Stimulated activated CD4-positive, alpha-beta T cell treated with anti-CD3 and anti-CD28 coated beads, Interleukin-2, amount 100 ng/mL, for 48 hours (primary cell): Measurements from ENCODE around the gene LBHD1.
A peak's percentile ranks its signal among the peaks of the same experiment; 100 is the strongest.
"Not testable (repeated sequence)": the region's sequence is repeated elsewhere in the genome, so short reads cannot be mapped to it uniquely, and the experiment has no call there.

Experiments used
- DNase-seq, 2 donors: peaks; one replicate each; pipeline ENCODE4 v3.0.0-alpha.2; 2020

The LBHD1 gene

DNA sequence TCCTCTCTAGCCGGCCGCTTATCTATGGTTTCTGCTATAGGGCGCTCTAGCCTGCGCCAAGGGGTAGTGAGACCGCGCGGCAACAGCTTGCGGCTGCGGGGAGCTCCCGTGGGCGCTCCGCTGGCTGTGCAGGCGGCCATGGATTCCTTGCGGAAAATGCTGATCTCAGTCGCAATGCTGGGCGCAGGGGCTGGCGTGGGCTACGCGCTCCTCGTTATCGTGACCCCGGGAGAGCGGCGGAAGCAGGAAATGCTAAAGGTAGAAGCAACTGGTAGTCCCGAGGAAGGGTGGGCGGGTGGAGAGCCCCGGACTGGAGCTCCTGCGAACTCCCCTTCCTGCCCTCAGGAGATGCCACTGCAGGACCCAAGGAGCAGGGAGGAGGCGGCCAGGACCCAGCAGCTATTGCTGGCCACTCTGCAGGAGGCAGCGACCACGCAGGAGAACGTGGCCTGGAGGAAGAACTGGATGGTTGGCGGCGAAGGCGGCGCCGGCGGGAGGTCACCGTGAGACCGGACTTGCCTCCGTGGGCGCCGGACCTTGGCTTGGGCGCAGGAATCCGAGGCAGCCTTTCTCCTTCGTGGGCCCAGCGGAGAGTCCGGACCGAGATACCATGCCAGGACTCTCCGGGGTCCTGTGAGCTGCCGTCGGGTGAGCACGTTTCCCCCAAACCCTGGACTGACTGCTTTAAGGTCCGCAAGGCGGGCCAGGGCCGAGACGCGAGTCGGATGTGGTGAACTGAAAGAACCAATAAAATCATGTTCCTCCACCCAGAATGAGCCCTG is at the start of gene LBHD1, which contains the start of gene UQCC3:
TSS of gene LBHD1 (minus strand) at position 660 of the 782 bp plus-strand sequence. CDS start 2,236 bp downstream, outside the sequence.
TSS of gene UQCC3 (plus strand) at position 66 of the 782 bp plus-strand sequence. CDS start at position 139, 73 bp downstream.
- DNase-seq: peak; percentile 74 to 80

- no peak for DNase-seq
These were observed 47.4 kb upstream of the LBHD1 start for GRCh38 chr11:62719302-62719978.

GRCh38 chr11:62716816-62717215 is 44.7 kb upstream of the LBHD1 start:
- no peak for DNase-seq

- no peak for DNase-seq
These were observed 44.1 kb upstream of the LBHD1 start for GRCh38 chr11:62716206-62716605.

DNA sequence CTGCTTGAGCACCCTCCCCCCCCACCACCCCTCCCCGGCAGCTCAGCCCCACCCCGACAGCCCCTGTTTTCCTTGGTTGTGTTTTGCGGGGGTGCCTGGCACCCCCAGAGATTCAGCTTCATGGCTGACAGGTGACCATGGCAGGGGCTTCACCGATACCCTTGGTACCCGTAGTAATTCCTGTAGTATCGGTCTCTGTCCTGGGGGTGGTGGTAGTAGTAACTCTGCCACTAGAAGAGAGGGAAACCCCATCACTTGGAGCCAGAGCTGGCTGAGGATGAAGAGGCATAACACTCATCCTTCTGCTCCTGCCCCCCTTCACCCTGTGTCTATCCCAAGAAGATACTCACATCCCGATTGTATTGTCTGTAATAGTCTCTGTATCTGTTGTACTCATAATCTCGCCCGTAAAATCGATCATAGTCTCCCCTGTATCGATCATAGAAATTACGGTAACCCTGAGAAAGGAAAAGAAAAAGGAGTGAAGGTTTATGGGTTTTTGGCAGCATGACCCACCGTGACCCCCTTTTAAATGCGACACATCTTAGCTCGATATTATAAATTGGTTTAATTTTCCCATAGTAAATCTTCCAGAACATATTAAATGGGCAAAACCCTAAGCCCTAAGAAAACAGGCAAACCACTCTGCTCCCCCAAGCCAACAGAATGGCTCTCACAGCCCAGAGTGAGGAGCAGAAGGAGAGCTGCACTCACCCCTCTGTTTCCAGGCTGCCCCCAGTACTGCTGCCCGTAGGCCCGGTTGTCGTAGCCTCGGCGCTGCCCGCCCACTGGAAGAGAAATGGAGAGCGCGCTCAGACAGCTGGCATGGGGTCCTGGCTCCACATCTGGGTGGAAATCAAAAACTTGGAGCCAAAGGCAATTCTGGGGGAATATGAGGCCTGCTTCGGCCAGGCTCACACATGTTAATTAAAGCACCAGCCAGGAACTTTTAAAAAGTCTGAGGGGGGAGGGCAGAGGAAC is 43.4 kb upstream of the LBHD1 start:
- DNase-seq: no peak

GRCh38 chr11:62713343-62713742 is 41.3 kb upstream of the LBHD1 start:
- no peak for DNase-seq

GRCh38 chr11:62712861-62713260 is 40.8 kb upstream of the LBHD1 start:
- no peak for DNase-seq

DNA sequence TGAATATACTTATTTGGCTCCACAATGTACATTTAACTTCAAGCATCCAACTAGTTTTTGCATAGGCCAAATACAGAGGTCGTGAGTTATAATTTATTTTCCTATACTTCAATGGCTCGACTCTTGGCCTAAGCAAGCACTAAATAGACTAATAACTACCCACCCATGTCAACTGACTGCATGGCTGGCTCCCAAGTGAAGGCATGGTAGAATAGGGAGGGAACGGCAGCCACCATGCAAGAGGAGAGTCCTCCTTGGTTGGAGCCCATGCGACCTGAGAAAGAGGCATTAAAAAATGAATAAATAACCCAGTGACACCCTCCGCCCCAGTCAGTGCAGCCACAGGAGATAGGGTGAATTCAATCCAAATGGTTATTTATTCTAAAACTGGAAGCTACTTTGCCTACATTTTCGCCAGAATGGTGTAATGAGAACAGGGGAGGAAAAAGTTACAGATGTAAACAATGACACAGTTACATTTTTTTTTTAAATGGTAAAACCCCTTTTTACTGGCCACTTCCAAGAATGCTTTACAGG is 40.3 kb upstream of the LBHD1 start:
- DNase-seq: no peak

DNA sequence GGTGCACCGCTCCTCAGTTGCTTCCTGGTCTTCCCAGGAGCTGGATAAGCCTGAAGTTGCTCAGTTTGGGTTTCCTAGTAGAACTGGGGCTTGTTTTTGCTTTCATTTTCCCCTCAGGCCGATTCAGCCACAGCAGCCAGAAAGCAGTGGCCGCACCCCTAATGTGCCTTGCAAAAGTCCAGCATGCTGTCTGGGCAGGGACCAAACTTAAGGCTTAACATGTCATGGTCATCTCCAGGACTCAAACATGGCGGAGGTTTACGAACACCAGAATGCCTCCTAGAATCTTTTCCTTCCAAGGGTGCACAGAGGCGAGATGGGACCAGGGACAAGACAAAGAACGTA is 37.9 kb upstream of the LBHD1 start:
- DNase-seq: no peak

GRCh38 chr11:62709247-62710000 is 37.4 kb upstream of the LBHD1 start:
- DNase-seq: peak; percentile 89 to 91

- DNase-seq: no peak
These were observed 36.7 kb upstream of the LBHD1 start for GRCh38 chr11:62708793-62709192.

DNA sequence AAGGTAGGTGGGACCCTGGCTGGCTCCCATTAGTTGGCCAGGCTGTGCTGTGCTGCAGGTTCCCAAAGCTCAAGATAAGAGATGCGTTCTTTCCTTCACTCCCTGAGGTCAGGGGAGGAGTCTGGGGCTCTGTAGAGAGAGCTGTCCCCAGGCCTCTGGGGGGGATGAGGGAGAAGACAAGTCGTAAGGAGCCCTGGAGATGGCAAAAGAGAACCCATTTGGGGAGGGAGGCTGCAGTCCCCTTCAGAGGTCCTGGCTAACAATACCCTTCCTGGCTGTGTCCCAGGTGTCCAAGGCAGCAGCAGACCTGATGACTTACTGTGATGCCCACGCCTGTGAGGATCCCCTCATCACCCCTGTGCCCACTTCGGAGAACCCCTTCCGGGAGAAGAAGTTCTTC is 36.3 kb upstream of the LBHD1 start:
- DNase-seq: no peak

- DNase-seq: no peak
These were observed 35.3 kb upstream of the LBHD1 start, which contains the start of the genes BSCL2 and GNG3 for GRCh38 chr11:62707277-62707861. Gene BSCL2 (minus strand): TSS chr11:62707424. CDS start chr11:62707195, 229 bp downstream. Gene GNG3 (plus strand): TSS chr11:62707676. CDS start chr11:62708296, 620 bp downstream.

GRCh38 chr11:62706850-62707247 is 34.8 kb upstream of the LBHD1 start:
- no peak for DNase-seq

DNA sequence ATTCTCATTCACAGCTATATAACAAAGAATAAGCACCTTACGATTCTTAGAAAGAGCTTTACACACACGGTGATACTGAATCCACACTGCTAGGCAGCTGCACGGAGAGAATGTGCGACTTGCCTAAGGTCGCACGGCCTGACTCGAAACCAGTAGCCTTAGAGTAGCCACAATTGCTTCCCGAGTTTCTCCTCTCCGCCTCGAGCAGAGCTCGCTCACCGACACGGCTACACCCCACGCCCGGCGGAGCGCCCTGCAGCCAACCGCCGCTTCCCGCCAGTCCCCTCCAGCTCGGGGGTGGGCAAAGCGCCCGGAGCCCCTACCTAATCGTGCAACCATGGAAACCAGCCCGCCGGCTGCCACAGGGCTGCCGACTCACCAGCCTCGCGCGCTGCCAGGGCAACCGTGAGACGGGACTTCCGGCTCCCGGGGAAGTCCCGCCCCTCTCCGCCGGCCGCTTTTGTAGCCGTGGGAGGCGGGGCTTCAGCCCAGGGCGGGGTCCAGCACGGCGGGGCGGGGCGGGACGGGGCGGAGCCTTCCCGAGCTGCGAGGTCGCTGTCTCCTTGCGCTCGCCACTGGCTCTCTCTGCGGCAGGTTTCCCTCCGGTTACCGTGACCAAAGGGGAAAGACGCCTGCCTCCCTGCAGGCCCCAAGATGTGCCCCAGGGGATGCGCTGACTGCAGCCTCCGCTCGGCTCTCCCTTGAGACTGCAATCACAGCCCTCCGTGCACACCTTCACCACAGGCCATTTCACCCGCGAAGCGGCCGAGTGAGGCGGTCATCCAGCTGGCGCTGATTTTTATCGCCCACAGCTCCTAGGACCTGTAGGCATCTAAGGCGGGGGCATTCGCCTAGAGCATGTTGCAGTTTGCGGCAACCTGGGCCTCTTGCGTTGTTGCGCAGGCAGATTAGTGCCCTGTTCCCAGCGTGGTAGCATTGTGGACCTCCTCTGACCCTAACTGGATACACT is 34.1 kb upstream of the LBHD1 start:
- peak; percentile 93 to 97 for DNase-seq

- DNase-seq: no peak
These were observed 33.3 kb upstream of the LBHD1 start for GRCh38 chr11:62705413-62705812.

- DNase-seq: not testable (repeated sequence)
These were observed 31.9 kb upstream of the LBHD1 start for GRCh38 chr11:62703921-62704320.

DNA sequence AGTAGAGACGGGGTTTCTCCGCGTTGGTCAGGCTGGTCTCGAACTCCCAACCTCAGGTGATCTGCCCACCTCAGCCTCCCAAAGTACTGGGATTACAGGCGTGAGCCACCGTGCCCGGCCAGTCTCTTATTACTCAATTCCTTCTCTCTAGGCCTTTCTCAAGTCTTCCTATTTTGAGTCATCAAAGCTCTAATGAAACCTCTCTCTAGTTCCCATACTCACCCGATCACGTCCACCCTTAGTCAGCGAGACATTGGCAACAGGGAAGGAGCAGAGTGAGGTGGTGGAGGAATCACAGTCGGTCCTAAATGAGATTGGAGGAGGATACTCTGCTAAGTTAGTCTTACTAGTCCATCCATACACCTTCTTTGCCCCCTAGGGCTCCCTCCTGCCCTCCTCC is 30.2 kb upstream of the LBHD1 start:
- no peak for DNase-seq

GRCh38 chr11:62694455-62695167 is 22.5 kb upstream of the LBHD1 start:
- DNase-seq: peak; percentile 74 to 76
